Measurements from ENCODE around the gene SLC22A24.
"Not testable (repeated sequence)": the region's sequence is repeated elsewhere in the genome, so short reads cannot be mapped to it uniquely, and the experiment has no call there.

SLC22A24 gene, protein sequence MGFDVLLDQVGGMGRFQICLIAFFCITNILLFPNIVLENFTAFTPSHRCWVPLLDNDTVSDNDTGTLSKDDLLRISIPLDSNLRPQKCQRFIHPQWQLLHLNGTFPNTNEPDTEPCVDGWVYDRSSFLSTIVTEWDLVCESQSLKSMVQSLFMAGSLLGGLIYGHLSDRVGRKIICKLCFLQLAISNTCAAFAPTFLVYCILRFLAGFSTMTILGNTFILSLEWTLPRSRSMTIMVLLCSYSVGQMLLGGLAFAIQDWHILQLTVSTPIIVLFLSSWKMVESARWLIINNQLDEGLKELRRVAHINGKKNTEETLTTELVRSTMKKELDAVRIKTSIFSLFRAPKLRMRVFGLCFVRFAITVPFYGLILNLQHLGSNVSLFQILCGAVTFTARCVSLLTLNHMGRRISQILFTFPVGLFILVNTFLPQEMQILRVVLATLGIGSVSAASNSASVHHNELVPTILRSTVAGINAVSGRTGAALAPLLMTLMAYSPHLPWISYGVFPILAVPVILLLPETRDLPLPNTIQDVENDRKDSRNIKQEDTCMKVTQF

DNA sequence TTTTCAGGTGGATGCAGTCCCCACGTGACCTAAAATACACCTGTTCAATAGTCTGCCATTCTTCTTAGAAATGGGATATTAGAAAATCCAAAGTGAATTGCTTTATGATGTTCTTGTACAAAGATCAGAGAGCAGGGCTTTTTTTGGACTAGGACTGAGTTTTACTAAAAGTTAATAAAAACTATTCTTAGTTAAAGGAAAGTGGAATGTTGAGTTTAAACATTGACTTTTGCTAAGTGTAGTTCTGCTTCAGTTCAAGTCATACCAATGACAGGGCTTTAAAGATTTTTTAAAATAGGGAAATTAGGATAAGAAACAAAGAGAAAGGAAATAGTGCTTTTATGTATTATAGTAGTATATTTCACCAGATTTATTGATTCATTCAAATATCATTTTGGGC is at the start of gene SLC22A24:
SLC22A24 (minus strand) TSS at position 101 of the 400 bp plus-strand sequence. CDS start 442 bp downstream, outside the sequence.
- no peak for DNase-seq

DNA sequence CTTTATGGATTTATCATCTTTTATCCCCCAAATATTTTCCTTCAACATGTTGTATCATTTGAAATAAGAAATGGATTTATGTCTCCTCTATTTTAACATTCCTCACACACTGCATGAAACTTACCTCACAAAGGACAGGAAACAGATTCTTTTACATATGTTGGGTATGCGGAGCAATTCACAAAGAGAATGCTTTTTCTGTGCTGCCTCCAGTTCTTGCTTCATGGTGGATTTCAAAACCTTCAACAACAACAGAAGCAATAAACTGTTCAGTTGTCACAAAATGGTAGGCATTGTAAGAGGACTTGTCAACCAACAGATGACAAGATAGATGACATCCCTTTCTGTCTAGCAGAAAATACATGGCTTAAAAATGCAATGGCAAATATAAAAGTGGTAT is 36.5 kb upstream of the SLC22A24 start:
- DNase-seq, result no peak

DNA sequence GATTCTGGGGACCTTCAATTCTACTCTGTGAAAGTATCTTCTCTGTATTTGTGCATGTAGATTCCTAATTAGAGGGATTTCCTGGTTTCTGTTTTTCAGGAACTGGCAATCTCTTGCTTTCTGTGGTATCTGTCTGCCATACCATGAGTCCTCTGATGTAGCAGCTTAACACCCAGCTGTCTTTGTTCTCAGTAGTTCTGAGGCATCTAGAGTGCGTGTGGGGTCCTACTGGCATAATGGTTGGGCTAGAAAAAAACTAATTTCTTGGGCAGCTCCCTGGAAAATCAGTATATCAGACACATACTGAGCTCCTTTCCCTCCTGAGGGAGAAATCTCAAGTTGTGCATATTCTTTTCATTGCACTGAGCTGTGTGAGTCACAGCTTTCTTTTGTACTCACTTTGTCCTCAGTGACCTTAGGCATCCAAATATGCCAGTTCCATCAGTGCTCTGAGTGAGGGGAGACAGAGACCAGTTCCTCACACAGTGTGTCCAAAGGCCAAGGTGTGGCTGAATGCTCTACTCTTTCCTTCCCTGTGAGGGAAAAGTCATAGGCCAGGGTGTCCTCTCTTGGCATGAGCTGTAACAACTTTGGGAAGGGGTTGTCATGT is 35.5 kb upstream of the SLC22A24 start:
- DNase-seq, result no peak

DNA sequence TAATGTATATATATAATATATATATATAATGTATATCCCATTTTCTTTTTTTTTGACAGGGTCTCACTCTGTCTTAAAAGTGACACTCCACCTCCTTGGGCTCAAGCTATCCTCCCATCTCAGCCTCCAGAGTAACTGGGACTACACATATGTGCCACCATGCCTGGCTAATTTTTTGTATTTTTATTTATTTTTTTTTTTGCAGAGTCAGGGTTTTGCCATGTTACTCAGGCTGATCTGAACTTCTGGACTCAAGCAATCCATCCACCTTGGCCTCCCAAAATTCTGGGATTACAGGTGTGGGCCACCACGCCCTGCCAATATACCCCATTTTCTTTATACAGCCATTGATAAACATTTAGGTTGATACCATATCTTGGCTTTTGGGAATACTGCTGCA is 33.9 kb upstream of the SLC22A24 start:
- no peak for DNase-seq

DNA sequence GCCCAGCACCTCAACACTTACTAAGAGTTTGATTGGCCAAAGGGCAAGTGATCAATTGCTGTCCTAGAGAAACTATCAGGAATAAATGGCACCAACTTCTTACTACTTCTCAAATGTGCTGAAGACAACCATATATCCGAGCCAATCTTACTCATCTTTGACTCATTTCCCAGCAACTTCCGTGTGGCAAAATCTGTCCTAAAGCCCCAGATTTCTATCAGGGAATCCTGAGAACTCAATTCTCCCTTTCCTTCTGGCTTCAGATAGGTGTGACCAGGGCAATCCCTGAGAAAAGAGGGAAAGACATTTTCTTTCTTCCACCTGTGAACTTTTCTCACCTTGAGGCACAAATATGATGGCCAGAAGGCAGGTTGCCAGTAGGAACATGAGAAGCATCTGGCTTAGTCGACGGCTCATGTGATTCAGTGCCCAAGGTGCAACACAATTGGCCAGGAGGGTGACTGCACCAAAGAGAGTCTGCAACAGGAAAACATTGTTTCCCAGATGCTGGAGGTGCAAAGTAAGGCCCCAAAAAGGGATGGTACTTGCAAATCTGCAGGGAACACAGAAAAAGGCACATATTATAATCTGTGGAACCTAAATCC is 21.8 kb upstream of the SLC22A24 start:
- DNase-seq, result no peak

DNA sequence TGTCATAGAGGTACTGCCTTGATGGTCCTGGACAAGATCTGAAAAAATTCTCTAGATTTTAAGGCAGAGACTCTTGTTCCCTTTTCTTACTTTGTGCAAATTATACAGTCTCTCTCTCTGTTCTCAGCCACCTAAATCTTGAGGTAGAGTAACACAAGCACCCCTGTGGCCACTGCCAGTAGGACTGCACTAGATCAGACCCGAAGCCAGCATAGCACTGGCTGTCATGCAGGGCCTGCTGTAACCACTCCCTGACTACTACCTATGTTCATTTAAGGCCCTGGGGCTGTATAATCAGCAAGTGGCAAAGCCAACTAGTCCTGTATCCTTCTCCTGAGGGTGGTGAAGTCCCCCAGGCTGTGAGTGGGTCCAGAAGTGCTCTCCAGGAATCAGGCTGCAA is 11.8 kb upstream of the SLC22A24 start:
- no peak for DNase-seq

DNA sequence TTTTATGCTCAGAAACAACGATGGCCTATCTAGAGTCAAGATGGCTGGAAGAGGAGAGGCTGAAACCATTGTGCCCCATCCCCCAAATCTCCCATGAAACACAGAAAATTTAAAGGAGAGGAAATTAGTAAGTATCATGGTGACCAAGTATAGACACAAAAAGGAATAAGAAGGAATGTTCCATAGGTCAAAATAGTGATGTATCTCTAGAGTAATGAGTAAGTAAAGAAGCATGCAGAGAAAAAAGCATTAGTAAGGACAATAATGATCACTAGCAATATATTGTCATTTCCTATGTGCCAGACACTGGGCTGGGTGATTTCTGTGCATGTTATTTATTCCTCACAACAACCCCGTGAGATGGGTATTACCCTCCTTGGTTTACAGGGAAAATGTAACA is 2.6 kb upstream of the SLC22A24 start:
- DNase-seq, result no peak

DNA sequence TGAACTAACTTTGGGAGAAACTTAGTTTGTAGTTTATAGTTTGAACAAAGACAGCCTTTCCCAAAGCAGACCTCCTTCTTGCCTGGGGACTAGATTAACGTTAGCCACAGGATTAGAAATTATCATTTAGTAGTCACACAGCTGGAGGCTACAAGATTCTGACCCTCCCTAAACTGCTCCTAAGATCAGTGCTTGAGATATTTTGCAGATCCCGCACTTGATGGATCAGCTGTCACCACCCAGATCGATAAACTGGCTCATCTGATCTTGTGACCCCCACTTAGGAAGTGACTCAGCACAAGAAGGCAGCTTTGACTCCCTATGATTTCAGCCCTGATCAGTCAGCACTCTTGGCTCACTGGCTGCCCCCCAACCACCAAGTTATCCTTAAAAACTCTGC is 1.6 kb downstream of the SLC22A24 start:
- no peak for DNase-seq

DNA sequence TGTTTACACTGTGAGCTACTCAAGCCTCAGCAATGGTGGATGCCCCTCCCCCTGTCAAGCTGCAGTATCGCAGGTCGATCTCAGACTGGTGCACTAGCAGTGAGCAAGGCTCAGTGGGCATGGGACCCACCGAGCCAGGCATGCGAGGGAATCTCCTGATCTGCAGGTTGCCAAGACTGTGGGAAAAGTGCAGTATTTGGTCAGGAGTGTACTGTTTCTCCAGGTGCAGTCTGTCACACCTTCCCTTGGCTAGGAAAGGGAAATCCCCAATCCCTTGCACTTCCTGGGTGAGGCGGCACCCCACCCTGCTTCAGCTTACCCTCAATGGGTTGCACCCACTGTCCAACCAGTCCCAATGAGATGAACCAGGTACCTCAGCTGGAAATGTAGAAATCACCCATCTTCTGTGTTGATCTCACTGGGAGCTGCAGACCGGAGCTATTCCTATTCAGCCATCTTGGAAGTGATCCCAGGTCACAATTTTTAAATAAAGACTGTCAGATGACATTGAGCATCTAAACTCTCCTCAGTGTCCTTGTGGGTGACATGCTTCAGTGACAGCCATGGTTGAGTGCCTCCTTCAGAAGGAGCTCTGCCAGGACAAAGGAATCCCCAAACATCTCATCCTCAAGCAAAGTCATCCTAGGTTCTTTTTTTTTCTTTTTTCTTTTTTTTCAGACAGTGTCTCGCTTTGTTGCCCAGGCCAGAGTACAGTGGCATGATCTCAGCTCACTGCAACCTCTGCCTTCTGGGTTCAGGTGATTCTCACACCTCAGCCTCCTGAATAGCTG is 10.8 kb downstream of the SLC22A24 start:
- no peak for DNase-seq

DNA sequence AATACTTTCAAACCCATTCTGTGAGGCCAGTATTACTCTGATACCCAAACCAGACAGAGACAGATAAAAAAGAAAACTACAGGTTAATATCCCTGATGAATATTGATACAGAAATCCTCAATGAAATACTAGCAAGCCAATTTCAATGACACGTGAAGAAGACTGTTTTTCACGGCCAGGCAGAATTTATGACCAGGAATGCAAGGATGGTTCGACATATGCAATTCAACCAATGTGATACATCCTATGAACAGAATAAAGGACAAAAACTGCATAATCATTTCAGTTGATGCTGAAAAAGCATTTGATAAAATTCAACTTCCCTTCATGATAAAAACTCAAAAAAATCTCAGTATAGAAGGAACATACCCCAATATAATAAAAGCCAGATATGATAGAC is 44.5 kb downstream of the SLC22A24 start:
- DNase-seq, result no peak

DNA sequence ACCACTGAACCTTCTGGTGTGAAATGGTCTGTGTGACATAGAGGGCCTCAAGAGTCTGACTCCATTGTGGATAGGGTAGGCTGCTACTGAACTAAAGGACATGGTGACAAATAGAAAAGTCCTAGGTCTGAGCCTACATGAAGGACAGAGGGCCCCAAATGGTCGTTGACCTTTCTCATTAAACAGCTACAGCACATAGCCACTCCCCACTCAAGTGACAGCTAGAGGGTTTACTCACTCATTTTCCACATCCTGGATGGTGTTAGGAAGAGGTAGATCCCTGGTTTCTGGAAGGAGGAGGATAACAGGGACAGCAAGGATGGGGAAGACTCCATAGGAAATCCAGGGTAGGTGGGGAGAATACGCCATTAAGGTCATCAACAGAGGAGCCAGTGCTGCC is 63.3 kb downstream of the SLC22A24 start:
- no peak for DNase-seq

DNA sequence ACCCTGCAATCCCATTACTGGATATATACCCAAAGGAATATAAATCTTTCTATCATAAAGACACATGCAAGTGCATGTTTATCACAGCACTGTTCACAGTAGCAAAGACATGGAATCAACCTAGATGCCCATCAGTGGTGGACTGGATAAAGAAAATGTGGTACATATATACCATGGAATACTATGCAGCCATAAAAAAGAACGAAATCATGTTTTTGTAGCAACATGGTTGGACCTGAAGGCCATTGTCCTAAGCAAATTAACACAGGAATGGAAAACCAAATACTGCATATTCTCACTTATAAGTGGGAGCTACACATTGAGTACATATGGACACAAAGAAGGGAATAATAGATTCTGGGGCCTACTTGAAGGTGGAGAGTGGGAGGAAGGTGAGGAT is 97.8 kb downstream of the SLC22A24 start:
- DNase-seq, result not testable (repeated sequence)

DNA sequence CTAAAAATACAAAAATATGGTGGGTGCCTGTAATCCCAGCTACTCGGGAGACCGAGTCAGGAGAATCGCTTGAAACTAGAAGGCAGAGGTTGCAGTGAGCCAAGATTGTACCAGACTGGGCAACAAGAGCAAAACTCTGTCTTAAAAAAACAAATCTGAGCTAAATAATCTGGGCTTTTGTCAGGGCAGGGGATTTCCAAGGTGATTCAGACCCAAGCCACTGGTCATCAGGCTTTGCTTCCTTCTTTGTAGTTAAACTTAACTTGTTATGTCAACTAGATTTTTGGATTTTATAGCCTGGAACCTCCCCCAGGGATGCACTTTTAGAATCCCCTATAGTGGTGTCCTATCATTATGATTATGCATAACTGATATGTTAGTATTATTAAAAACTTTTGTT is 101.4 kb downstream of the SLC22A24 start:
- DNase-seq, result no peak

DNA sequence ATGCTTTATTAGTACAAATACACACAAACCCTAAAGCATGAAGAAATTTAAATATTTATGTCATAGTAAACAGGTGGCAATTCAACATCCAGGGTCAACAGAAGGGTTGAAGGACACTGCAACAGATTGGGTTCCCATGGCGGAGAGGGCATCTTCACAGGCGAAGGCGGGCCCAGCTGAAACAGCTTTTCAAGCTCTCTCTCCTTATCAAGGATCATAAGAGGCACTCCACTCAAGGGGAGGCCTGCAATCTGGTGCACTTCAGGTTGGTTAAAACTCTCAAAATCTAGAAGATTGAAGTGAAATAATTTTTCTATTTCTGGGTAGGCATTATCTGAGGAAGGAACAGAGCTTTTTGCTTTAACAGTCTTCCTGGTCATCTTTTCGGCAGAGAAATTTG is 111.6 kb downstream of the SLC22A24 start:
- no peak for DNase-seq
